Measurements from ENCODE around the gene DMRTC2. TPM values are rescaled to one million over a fixed set of nuclear protein-coding genes. Genes with fewer than 3 reads are reported as not detected.
A peak's percentile ranks its signal among the peaks of the same experiment; 100 is the strongest.

The DMRTC2 gene
- total RNA-seq, 1 experiment from 2014 or later, result not detected

- no peak for TF ChIP-seq CTCF (IDR thresholded peaks at IDR 0.05 in 2 of 3, conservative IDR thresholded peaks at IDR 0.05 in 1 of 3; ENCODE audit: borderline replicate concordance in 1 of 3, insufficient read depth in 1 of 3, low read depth in 2 of 3, low read length in 2 of 3)
- no peak for TF ChIP-seq JUND (IDR thresholded peaks at IDR 0.05)
- no peak for TF ChIP-seq EZH2phosphoT487 (IDR thresholded peaks at IDR 0.05; ENCODE audit: borderline replicate concordance)
- TF ChIP-seq ATF3 (IDR thresholded peaks at IDR 0.05), result no peak
- TF ChIP-seq TCF7L2 (IDR thresholded peaks at IDR 0.05; ENCODE audit: borderline replicate concordance, extremely low read depth, insufficient read depth, insufficient read length), result no peak
- TF ChIP-seq EGR1 (IDR thresholded peaks at IDR 0.05; ENCODE audit: low read depth), result no peak
- TF ChIP-seq SP1 (IDR thresholded peaks at IDR 0.05; ENCODE audit: low read depth), result no peak
- no peak for TF ChIP-seq CEBPB (IDR thresholded peaks at IDR 0.05; ENCODE audit: low read depth)
- TF ChIP-seq POLR2A (IDR thresholded peaks at IDR 0.05; ENCODE audit: borderline replicate concordance, extremely low read depth, insufficient read depth, insufficient read length), result peak; percentile 43
- no peak for TF ChIP-seq ZFX (IDR thresholded peaks at IDR 0.05)
- no peak for TF ChIP-seq FOSL1 (IDR thresholded peaks at IDR 0.05; ENCODE audit: low read depth)
- peak; percentile 88 for TF ChIP-seq POLR2AphosphoS5 (IDR thresholded peaks at IDR 0.05; ENCODE audit: low read depth, low read length)
- TF ChIP-seq MAX (IDR thresholded peaks at IDR 0.05), result no peak
Observed at GRCh38 chr19:41859213-41859617, 14.4 kb downstream of the DMRTC2 start (continued).

Measured in HCT116 (cell line).